Activated T-cell treated with anti-CD3 and anti-CD28 coated beads for 48 hours (primary cell): ENCODE results near the gene SMARCC1.

Source experiments
- DNase-seq: peaks from one replicate; pipeline ENCODE4 v3.0.0-alpha.2; 2020; ENCODE audit warnings: low read depth

The SMARCC1 gene

DNA sequence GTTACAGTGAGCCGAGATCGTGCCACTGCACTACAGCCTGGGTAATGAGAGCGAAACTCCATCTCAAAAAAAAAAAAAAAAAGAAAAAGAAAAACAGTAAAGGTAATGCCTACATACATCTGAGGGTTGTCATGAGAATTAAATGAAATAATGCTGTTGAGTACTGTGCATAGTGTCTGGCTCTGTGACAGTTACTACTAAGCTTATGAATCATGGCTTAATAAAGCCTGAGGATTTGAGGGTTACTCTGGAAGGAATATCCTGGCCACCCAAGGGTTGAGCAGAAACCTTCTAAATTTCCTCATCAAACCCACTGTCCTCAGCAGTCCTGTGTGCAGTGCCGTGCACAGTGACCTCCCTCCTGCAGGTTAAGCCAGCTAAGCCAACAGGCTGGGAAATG lies 241.4 kb downstream of the SMARCC1 start:
- no peak for DNase-seq

DNA sequence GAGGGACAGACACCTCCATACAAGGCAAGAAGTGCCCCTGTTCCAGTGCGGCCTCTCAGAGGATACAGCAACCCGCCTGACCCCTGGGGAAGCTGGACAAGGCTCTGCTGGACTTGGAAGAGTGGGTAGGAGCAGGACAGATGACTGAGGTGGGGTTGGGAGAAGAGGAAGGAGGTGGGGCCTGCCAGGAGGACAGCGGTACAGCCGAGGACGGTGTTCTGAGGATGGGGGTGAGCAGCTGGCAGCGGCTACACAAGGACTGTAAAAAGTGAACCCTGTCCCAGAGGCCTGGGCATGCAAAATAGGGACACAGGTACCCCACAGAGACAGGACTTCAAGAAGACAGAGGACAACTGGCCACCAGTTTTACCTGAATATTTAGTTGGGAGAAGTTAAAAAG lies 244.7 kb downstream of the SMARCC1 start:
- no peak for DNase-seq

DNA sequence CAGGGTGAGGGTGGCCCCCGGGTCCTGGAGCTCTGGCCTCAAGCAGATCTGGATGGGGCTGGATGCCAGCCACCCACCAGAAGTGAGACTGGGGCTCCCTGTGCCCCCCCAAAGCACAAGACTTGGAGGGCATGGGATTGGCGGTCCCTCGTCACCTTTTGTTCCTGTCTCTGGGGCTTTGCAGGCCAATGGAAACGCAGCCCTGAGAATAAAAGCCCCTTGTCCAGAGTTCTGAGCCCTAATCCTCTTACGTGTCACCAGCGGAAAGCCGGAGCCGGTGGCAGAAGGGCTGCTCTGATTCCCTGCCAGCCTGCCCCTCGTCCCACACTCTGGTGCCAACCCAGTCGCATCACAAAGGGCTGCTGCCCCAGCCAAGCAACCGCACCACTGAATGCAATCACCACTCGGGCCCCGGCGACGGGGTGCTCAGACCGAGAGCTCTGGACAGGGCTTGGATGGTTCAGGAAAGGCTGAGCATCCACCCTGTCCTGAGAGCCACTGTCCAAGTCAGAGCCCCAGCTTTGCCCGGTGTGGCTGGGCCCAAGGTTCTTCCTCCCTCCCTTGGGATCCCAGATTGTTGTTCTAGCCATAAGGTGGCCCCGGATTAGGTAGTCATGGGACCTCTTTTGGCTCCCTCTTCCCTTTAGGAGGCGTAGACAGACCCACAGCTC lies 245.3 kb downstream of the SMARCC1 start:
- no peak for DNase-seq
